NCI-H345 (cell line): ENCODE data around the gene DKKL1.

Experiments used
- DNase-seq: peaks from one replicate; lab custom pipeline; 2025; lab: John Stamatoyannopoulos, UW

DKKL1 gene

DNA sequence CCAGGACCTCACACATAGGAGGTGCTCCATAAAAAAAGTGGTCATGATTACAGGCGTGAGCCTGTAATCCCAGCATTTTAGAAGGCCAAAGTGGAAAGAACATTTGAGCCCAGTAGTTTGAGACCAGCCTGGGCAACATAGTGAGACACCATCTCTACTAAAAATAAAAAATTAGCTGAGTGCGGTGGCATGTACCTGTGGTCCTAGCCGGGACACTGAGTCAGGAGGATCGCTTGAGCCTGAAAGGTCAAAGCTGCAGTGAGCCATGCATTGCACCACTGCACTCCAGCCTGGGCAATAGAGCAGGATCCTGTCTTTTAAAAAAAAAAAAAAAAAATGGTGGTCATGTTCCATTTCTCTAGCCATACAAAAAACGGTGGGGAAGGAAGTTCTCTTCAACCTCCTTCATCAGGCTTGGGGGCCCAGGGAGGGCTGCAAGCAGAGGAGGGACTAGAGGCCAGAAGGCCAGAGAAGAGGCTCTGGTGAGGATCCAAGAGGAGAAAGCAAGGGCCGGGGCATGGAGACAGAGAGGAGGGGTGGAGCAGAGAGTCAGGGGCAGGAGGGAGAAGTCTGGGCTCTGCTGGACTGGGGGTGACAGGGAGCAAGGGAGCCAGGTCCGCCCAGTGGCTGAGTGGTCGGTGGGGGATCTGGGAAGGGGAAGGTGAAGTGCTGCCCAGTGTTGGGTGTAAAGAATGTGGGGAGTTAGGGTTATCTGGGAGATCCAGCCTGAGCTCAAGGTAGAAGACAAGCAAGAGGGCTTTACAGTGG lies 33.2 kb downstream of the DKKL1 start:
- DNase-seq: no peak

DNA sequence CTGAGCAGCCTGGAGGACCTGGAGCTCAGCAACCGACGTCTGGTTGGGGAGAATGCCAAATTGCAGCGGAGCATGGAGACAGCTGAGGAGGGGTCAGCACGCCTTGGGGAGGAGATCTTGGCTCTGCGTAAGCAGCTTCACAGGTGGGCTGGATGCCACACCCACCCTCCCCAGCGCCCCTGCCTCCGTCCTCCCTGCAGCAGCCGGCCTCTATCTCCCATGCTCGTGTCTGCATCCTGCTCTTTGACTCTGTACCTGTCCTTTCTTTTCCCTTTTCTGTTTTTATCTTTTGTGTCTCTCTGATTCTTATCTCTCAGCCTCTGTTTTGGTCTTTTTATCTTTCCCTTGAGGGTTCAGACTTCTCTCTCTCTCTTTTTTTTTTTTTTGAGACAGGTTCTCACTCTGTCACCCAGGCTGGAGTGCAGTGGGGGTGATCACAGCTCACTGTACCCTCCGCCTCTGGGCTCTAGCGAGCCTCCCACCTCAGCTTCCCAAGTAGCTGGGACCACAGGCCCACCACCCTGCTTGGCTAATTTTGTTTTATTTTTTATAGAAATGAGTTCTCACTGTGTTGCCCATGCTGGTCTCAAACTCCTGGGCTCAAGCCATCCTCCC lies 34.4 kb downstream of the DKKL1 start:
- no peak for DNase-seq

DNA sequence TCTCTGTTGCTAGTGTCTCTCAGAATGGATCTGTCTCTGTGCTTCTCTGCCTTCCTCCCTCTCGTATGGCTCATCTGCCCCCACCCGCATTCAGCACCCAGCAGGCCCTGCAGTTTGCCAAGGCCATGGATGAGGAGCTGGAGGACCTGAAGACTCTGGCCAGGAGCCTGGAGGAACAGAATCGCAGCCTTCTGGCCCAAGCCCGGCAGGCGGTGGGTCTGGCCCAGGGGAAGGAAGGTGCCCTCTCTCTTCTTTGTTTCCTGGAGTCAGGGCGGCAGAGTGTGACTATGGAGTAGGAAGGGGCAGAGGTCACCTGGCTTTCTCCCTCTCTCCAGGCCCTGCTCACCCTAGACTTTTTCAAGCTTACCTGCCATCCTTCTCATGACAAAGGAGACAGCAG lies 35.3 kb downstream of the DKKL1 start:
- no peak for DNase-seq

DNA sequence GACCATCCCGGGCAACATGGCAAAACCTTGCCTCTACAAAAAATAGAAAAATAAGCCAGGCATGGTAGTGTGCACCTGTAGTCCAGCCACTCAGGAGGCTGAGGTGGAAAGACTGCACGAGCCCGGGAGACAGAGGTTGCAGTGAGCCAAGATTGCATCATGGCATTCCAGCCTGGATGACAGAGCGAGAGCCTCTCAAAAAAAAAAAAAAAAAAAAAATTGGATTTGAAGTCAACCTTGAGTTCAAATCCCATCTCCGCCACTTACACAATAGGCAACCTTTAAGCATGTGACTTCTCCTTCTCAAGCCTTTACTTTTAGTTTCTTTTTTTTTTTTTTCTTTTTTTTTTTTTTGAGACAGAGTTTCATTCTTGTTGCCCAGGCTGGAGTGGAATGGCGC lies 36.4 kb downstream of the DKKL1 start:
- no peak for DNase-seq

DNA sequence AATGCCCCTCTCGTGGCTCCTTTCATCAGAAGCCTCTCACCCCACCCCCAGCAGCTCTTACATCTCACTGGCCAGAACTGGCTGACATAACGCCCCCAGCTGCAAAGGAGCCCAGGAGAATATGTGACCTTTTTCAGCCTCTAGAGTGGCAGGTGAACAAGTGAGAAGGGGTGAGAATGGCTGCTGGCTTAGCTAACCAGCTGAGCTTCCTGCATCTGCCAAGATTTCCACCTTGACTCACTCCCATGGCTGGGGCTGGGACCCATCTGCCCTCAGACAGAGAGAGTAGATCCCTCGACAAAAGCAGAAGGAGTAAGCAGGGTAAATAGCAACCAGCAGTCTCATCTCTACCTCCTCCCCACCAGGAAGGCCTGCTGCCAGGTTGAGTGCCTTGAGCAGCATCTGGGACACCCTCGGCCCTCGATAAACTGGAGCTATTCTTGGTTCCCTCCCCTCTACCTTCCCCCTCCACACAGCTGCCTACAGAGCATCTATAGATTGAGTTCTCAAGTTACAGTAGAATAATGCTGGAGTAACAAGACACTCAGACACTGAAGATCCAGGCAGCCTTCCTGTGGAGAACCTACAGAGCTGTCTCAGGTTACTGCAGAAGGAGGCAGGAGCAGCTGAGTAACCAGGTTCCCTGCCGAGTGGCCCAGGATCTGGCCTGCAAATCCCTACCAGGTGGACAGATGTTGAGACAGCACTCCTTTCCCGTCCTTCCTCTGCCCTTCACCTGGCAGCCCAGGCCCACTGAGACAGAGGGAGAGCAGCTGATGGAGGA lies 39.9 kb downstream of the DKKL1 start:
- peak; percentile 82 for DNase-seq

DNA sequence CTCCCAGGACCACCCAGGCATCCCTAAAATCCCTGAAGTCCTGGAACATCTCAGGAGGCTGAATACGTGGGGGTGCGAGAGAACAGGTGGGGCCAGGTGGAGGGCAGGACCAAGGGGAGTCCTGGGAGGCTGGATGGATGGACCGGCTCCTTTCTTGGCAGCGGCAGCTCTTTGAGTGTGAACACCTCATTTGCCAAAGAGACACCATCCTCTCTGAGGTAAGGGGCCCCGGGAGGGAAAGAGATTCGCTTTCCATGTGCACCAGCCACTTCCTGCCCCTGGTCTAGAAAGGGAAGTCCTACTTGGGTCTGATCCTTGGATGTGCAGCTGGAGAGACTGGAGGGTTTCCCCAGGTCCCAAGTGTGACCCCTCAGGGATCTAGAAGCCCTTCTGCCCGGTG lies 43.4 kb downstream of the DKKL1 start:
- DNase-seq: no peak

DNA sequence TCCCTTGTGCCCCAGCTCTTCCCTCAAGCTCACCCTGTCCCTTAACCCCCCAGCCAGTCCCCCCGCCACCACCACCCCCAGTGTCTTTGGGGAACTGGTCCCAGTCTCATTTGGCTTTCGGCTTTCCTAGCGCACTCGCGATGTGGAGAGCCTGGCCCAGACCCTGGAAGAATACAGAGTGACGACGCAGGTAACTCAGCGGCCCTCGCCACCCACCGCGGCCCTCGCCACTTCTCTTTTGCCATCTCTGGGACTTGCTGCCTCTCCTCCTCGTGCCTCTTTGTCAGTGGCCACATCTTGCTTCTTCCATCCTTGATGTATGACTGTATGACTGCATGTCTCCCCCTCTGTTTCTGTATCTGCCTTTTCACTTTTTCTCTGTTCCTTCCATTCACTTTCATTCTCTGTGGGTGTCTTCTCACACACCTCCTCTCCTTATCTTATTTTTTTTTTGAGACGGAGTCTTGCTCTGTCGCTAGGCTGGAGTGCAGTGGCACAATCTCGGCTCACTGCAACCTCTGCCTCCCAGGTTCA lies 43.9 kb downstream of the DKKL1 start:
- DNase-seq: no peak

DNA sequence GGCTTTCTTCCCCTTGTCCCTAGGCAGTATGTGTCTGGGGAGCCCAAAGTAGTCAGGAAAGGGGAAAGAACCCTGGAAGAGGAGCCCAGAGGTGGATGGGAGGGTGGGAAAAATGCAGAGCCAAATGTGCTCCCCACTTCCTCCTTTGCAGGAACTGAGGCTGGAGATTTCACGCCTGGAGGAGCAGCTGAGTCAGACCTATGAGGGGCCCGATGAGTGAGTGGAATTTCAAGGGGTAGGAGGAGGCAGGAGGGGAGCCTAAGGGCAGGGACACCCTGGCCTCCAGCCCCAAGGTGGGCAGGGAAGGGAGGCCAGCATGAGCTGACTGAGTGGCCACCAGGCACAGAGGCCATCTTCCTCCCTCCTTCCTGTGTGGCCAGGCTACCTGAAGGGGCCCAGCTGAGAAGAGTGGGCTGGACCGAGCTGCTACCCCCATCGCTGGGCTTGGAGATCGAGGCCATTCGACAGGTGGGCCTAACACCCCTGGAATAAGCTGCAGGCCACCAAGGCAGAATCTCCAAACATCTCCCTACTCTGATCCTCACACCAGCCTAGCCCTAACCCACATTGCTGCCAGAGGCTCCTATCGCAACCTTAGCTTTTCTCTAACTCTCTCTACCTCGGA lies 45.3 kb downstream of the DKKL1 start:
- DNase-seq: no peak

DNA sequence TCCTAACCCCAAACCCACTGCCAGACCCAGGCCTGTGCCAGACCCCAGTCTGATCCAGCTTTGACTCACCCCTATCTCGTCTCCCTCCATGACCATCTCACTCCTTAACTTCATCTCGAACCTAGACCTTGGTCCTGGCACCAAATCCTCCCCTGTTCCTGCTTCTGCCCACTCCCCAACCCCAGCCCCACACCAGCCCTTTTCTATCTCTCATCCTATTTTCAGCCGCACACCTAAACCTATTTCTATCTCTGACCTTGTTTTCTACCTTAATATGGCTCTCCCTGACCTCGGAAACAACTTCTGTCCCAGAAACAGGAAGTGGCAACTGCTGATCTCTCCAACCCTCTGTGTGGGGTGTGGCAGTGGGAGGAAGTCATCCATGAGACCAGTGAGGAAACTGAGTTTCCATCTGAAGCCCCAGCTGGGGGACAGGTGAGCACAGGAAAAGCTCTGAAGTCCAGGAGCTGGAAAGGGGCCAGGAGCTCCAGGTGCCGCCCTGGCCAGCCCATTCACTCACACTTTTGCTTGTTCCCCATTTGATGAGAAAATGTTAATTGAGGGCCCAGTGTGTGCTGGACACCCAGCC lies 45.9 kb downstream of the DKKL1 start:
- DNase-seq: no peak

DNA sequence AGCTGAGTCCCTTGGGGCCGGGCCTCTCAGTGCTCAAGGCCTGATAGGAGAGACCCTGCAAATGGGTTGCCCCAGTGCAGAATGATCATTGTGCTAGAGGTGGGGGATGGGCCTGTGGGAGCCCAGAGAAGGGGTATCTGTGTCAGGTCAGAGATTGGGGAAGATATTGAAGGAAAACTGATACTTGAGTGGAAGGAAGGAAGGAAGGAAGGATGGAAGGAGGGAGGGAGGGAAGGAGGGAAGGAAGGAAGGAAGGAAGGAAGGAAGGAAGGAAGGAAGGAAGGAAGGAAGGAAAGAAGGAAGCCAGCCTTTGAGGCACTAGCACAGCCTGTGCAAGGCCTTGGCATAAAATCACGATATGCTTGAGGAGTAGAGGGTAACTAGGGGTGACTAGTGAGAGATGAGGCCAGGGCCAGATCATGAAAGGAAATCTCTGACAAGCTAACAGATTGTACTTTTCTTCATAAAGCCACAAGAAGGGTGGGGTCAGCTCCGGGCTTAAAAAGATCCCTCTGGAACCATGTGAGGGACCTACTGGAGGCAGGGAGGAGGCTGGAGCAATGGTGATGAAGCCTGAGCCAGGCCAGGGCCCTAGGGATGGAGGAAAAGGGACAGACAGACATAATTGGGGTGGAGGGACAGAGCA lies 48.1 kb downstream of the DKKL1 start:
- no peak for DNase-seq

DNA sequence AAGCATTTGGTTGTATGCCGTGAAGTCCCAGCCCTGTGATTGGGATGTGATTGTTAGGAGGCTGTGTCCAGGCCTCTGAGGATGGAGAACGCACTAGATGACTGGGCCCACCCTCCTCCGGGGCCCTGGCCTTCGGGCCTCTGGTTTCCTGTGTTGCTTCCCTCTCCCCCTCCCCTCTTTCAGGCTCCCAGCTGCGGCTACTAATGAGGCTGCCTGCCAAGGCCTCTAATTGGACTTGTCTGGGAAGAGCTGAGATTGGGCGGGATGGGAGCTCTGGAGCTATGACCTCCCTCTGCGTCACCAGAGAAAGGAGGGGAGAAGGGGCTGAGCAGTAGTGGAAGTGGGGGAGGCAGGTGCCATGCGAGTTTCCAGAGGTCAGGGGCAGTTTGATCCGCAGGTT lies 49.7 kb downstream of the DKKL1 start:
- DNase-seq: no peak

DNA sequence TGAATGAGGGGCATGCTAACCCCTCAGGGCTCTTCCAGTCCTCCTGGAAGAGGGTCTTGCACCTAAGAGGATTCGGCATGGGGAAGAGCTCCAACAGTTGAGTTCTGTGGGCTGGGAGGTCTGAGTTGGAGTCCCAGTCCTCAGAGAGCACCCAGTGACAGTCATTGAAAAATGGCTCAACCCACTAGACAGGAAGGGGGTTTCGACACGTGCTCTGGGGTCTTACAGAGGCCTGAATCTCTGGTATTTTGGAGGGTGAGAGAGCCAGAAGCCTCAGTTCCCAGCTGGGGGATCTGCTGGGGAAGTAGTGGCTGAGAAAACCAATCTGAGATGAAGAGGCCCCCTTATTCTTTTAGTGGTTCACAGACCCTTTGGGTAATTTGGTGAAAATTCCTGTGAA lies 50.6 kb downstream of the DKKL1 start:
- no peak for DNase-seq

DNA sequence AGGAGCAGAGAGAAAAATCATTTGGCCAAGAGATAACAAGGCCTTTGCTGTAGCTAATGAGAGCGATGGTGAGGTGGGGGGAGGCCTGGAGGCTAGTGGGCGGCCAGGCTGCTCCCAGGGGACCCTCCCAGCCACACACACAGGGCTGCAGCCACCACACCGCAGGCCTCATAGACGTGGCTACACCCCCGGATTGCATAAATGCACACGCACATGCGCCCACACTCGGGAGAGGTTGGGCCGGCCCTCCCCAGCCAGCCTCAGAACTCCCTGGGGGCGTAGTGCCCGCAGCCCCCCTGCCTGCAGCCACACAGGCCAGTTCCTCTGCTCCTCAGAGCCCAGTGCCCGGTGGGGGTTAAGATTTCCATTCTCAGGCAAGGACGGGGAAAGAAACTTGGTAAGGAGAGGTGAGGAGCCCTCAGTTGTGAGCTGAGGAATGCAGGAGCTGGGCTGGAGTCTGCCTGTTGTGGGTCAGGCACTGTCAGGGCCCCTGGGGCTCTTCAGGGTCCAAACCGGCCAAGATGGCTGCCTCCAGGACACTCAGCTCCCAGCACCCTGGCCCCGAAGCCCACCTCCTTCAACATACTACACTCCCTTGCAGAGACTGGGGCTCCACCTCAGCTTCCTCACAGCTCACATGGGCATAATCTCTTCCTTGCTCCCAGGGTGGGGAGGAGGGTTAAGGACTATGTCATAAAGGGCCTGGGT lies 51.6 kb downstream of the DKKL1 start:
- no peak for DNase-seq

DNA sequence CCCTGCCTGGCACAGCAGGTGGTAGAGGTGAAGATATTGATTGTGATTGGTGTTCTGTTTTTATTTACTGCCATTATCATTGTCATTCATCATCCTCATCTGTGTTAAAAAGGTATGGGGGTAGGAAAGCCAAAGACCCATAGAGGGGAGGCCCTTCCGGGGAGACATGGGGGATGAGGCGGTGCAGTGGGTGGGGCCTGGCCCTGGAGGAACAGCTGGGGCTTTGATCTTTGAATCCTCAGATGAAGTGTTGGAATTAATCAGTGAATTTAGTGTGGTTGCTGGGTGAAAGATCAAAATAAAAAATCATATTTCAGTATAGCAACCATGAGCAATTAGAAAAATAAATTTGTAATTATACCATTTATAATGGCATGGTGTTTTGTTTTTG lies 52.1 kb downstream of the DKKL1 start:
- no peak for DNase-seq

DNA sequence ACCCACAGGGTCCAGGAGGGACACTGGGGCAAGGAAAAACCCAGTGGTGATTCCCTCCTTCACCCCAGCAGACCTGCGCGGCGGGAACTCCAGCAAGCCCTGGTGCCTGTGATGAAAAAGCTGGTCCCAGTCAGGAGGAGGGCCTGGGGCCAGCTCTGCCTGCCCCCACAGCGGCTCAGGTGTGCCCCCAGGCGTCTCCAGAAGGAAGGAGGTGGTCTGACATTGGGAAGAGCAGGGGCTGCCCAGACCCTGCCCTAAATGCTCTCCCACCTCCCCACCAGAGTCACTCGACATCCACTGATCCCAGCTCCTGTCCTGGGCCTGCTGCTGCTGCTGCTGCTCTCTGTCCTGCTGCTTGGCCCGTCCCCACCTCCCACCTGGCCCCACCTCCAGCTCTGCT lies 53.4 kb downstream of the DKKL1 start:
- DNase-seq: no peak

DNA sequence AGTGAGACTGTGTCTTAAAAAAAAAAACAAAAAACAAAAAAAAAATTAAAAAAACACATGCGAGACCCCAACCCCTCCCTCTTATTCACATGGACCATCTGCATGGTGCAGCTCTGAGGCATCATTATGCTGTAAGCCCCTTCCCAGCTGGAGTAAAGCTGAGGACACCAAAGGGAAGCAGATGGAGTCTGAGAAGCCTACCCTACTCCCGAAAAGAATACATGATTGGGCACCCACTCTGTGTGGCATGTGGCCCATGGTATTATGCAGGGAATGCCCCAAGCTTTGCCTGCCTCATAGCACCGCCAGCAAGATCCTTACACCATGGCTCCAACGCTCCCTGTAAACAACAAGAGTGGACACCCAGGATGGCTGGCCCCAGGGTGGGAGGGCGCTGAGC lies 54.8 kb downstream of the DKKL1 start:
- DNase-seq: no peak

DNA sequence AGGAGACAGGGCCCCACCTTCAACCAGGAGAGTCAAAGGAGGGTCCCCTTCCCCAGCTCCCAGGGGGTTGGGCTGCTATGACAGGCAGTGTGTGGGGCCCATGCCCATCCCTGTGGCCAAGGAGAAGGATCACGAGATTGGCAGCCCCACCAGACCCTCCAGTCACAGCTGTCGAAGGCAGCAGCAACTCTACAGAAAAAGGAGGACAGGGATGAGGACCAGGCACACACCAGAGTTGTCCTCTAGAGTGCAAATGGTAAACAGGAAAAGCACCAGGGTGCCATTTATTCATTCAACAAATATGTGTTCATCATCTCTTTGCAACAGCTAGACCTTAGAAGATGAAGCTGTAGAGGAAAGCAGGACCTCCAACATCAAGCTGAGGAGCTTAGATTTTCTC lies 55.5 kb downstream of the DKKL1 start:
- DNase-seq: no peak

DNA sequence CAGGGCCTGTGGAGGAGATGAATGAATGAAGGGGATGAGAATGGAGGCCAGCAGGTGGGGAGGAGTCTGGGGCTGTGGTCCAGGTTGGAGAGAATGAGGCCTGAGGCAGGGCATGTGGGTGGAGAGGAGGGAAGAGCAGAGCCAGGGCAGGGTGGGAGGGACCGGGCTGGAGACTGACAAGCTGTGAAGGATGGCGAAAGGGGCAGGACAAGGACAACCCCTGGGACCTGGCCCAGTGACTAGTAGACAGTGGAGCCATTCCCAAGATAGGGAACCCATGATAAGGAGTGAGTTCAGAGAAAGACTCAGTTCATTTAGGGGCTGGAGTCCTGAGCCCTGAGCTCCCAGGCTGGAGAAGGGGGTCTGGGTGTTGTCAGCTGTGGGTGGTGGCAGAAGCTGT lies 56.5 kb downstream of the DKKL1 start:
- DNase-seq: no peak

DNA sequence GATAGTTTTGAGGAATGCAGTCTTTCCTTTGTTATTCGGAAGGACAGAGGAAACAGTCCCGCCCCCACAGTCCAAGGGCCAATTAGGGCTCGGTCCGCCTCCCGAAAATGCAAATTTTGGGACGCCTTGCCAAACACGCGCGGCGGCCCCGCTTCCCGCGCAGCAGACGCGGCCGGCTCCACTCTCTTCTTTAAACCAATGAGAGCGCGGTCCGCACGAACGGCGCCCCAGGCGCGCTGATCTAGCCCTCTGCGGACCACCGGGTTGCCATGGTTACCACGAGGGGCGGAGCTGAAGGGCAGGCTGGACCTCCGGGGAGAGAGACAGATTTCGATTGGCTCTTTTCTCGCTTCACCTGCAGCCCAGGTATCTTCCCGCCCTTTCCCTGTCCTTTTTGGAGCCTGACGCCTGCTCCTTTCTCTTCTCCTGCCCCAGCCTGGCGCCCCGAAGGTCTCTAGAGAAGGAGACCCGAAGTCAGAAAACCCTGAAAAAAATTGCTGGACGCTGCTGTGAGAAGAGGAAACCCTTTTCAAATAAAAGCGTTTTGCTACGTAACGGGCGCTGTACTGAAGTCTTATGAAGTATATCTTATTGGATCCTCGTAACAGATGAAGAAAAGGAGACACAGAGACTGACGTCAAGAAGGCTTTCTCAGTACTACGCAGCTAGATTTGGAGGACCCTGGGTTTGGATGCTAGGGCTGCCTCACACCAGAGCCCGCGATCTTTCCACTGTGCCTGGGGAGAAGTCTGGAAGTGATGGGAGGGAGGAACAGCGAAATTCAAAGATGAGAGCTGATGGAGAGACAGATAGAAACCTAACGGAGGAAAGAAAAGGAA lies 57.6 kb downstream of the DKKL1 start:
- peak; percentile 85 for DNase-seq

DNA sequence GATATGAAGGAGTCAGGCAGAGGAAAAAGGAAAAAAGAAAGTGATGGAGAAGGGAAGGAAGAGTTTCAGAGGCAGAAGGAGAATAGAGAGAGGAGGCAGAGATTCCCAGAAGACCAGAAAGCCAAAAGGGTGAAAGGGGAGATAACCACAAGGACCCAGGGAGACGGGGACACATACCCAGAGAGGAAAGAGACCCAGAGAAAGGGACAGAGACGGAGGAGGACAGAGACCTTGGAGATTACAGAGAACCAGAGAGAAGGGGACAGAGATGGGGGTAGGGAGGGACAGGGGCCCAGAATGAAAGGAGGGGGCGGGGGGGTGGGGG lies 58.2 kb downstream of the DKKL1 start:
- DNase-seq: no peak
